OCI-LY3 (cell line): ENCODE data around the gene COL4A3.

Experiments
- H2AFZ ChIP-seq: fragments of 200-600, 300-600 bp; shearing (Covaris generic); 2 replicates; pipeline ENCODE4 v1.6.0; 2014; ENCODE audit warnings: antibody characterized with exemption, low read depth, low read length
- H3K27ac ChIP-seq: fragments of 200-600, 300-600 bp; sonication (generic); 2 replicates; pipeline ENCODE4 v1.5.1; 2014; ENCODE audit warnings: mild to moderate bottlenecking, low read length, moderate library complexity, mixed read lengths
- H3K27me3 ChIP-seq: fragments of 200-600, 300-600 bp; sonication (generic); 2 replicates; pipeline ENCODE4 v1.6.1; 2014; ENCODE audit warnings: low read depth, low read length, mixed read lengths
- H3K36me3 ChIP-seq: fragments of 200-600, 300-600 bp; sonication (generic); replicated peaks from 2 replicates; pipeline ENCODE3; 2014; ENCODE audit warnings: low read depth, low read length, mixed read lengths
- H3K4me1 ChIP-seq: fragments of 300-600, 200-600 bp; sonication (generic); 2 replicates; pipeline ENCODE4 v1.6.1; 2014; ENCODE audit warnings: low read length, mixed read lengths
- H3K4me2 ChIP-seq: fragments of 200-600, 300-600 bp; sonication (generic); 2 replicates; pipeline ENCODE4 v1.6.1; 2014; ENCODE audit warnings: low read length, mixed read lengths
- H3K4me3 ChIP-seq: fragments of 300-600, 200-600 bp; sonication (generic); 2 replicates; pipeline ENCODE4 v1.5.1; 2014; ENCODE audit warnings: antibody characterized with exemption, mild to moderate bottlenecking, low read length, moderate library complexity
- H3K79me2 ChIP-seq: fragments of 300-600, 200-600 bp; shearing (Covaris generic); 2 replicates; pipeline ENCODE4 v1.6.1; 2014; ENCODE audit warnings: mild to moderate bottlenecking, low read length, mixed read lengths
- H3K9ac ChIP-seq: fragments of 300-600, 200-600 bp; shearing (Covaris generic); 2 replicates; pipeline ENCODE4 v1.6.0; 2014; ENCODE audit warnings: mild to moderate bottlenecking, low read length, moderate library complexity
- H3K9me3 ChIP-seq: fragments of 200-600, 300-600 bp; shearing (Covaris generic); 2 replicates; pipeline ENCODE4 v1.6.1; 2014; ENCODE audit warnings: low read length, mixed read lengths; ENCODE audit not compliant: insufficient read depth
- H4K20me1 ChIP-seq: fragments of 200-600, 300-600 bp; sonication (generic); 2 replicates; pipeline ENCODE4 v1.6.1; 2016; ENCODE audit warnings: low read length, mixed read lengths; ENCODE audit not compliant: insufficient read depth
- EZH2phosphoT487 ChIP-seq: fragments of 200-600 bp; shearing (Covaris generic); IDR thresholded peaks from 2 replicates; pipeline ENCODE4 v1.6.1; 2018; ENCODE audit warnings: antibody characterized with exemption, mixed run types, low read depth
- TF ChIP-seq, protein P1 (sequence below): fragments of 200-600, 300-600 bp; sonication (generic); IDR thresholded peaks from 2 replicates; pipeline ENCODE4 v1.5.1; 2014; ENCODE audit warnings: antibody characterized with exemption, low read length, low read depth

COL4A3 gene

GRCh38 chr2:227292314-227292713 lies 127.9 kb downstream of the COL4A3 start:
- Histone ChIP-seq H3K79me2 (no peaks in the 10 kb centered on the region), H2AFZ (no peak overlapping the region), H3K36me3 (no peaks in the 10 kb centered on the region), H3K27ac (no peak overlapping the region), H3K27me3 (no peaks in the 10 kb centered on the region), H3K4me1 (no peaks in the 10 kb centered on the region), H4K20me1 (no peaks in the 10 kb centered on the region), H3K4me2 (no peak overlapping the region), H3K4me3 (no peak overlapping the region), H3K9ac (no peak overlapping the region), H3K9me3 (no peaks in the 10 kb centered on the region)
- TF ChIP-seq, protein P1, sequence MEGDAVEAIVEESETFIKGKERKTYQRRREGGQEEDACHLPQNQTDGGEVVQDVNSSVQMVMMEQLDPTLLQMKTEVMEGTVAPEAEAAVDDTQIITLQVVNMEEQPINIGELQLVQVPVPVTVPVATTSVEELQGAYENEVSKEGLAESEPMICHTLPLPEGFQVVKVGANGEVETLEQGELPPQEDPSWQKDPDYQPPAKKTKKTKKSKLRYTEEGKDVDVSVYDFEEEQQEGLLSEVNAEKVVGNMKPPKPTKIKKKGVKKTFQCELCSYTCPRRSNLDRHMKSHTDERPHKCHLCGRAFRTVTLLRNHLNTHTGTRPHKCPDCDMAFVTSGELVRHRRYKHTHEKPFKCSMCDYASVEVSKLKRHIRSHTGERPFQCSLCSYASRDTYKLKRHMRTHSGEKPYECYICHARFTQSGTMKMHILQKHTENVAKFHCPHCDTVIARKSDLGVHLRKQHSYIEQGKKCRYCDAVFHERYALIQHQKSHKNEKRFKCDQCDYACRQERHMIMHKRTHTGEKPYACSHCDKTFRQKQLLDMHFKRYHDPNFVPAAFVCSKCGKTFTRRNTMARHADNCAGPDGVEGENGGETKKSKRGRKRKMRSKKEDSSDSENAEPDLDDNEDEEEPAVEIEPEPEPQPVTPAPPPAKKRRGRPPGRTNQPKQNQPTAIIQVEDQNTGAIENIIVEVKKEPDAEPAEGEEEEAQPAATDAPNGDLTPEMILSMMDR: no peak
- no peak for TF ChIP-seq EZH2phosphoT487

GRCh38 chr2:227293531-227293930 lies 129.1 kb downstream of the COL4A3 start:
- Histone ChIP-seq H4K20me1 (no peaks in the 10 kb centered on the region), H3K79me2 (no peaks in the 10 kb centered on the region), H3K9me3 (no peaks in the 10 kb centered on the region), H3K27me3 (no peaks in the 10 kb centered on the region), H3K36me3 (no peaks in the 10 kb centered on the region), H3K9ac (no peak overlapping the region), H3K4me1 (no peaks in the 10 kb centered on the region), H3K27ac (no peak overlapping the region), H3K4me3 (no peak overlapping the region), H2AFZ (no peak overlapping the region), H3K4me2 (no peak overlapping the region)
- TF ChIP-seq, protein P1: no peak
- TF ChIP-seq EZH2phosphoT487: no peak

DNA sequence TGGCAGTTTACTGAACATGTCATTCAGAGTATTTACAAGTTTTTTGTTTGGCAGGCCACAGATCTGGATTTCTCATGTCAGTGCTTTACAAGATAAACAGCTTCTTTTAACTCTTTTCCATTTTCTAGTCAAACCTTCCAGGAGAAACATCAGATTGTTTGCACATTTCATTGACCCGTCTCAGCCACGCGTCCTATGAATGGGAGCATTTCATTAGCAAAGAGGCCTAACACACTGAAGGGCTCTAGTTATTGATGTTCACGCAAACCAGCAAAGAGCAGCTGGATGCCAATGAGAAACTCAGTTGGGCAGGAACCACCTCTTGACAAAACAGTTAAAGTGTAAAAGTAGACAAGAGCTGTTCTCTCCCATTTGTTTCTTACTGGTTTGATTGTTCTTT lies 131.4 kb downstream of the COL4A3 start:
- H3K9ac ChIP-seq: no peak overlapping the region
- H3K4me1 ChIP-seq: no peaks in the 10 kb centered on the region
- no peak overlapping the region for H2AFZ ChIP-seq
- H3K4me3 ChIP-seq: no peak overlapping the region
- no peak overlapping the region for H3K4me2 ChIP-seq
- TF ChIP-seq, protein P1: no peak
- TF ChIP-seq EZH2phosphoT487: no peak
- no peak overlapping the region for H3K27ac ChIP-seq
- no peaks in the 10 kb centered on the region for H3K27me3 ChIP-seq
- no peaks in the 10 kb centered on the region for H3K9me3 ChIP-seq
- H3K36me3 ChIP-seq: no peaks in the 10 kb centered on the region
- H4K20me1 ChIP-seq: no peaks in the 10 kb centered on the region
- no peaks in the 10 kb centered on the region for H3K79me2 ChIP-seq

DNA sequence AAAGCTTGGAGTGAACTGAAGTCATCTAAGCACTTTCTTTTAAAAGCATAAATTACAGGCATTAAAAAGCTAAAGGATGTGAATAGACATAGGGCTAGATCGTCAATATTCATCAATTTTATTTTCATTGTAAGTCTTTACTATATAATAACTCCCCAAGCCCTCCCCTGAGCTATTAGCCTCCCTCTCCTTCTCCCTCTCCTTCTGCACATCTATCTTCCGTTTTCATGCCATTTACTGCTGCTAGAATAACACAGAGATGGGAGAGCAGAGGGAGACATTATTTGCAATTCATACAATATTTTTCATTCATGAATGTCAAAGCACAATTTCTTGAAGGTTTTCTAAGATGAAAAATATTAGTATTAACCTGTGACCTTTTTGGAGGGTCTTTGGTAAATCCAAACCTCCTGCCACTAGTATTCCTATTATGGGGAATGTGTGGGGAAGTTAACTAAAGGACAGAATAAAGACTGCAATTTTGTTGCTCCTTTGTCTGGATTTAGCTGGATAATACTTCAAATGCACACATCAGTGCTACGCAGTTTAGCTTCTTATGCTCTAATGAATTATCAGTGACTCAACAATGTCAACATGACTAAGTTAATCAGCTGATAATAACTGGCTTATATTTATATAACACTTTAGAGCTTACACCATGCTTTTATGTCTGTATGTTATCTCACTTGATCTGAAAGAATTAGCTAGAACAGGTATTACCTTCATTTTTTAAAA lies 132.4 kb downstream of the COL4A3 start:
- no peak overlapping the region for H3K4me2 ChIP-seq
- H3K27me3 ChIP-seq: no peaks in the 10 kb centered on the region
- TF ChIP-seq EZH2phosphoT487: no peak
- TF ChIP-seq, protein P1: no peak

More for the DNA sequence above, 132.4 kb downstream of the COL4A3 start:
- Histone ChIP-seq H3K36me3 (no peaks in the 10 kb centered on the region), H3K9me3 (no peaks in the 10 kb centered on the region), H3K79me2 (no peaks in the 10 kb centered on the region), H3K9ac (no peak overlapping the region), H2AFZ (no peak overlapping the region), H3K4me1 (no peaks in the 10 kb centered on the region), H3K4me3 (no peak overlapping the region), H3K27ac (no peak overlapping the region), H4K20me1 (no peaks in the 10 kb centered on the region)
